Right renal pelvis (tissue), 4 donors: ENCODE measurements around the gene ATG4C. TPM values are rescaled to one million over a fixed set of nuclear protein-coding genes. Genes with fewer than 3 reads are reported as not detected.
"Not testable (repeated sequence)": the region's sequence is repeated elsewhere in the genome, so short reads cannot be mapped to it uniquely, and the experiment has no call there.

Source experiments
- DNase-seq, 4 donors: peaks; one replicate each; pipeline ENCODE4 v3.0.0-alpha.2; 2013; ENCODE audit warnings: low read depth in 4 of 4, low spot score in 3 of 4, missing footprints in 1 of 4
- polyA plus RNA-seq, 4 donors: library from polyadenylated mRNA; unstranded; fragments of 120-200 nt; gene quantifications; one replicate each; pipeline ENCODE4 v1.2.1, GENCODE V29; 2013; ENCODE audit not compliant: insufficient read length in 4 of 4

ATG4C gene
- polyA plus RNA-seq, 4 donors: 19.7 to 26.0 (median 23.7) TPM

- no peak for DNase-seq
Observed at GRCh38 chr1:62774006-62774405, 9.9 kb upstream of the ATG4C start.

- no peak for DNase-seq
Observed at GRCh38 chr1:62774971-62775595, 8.8 kb upstream of the ATG4C start.

- DNase-seq: no peak
Observed at GRCh38 chr1:62778208-62778607, 5.7 kb upstream of the ATG4C start.

GRCh38 chr1:62781841-62782543 is 1.9 kb upstream of the ATG4C start:
- DNase-seq: no peak

GRCh38 chr1:62782544-62783212 is 1.3 kb upstream of the ATG4C start:
- DNase-seq: not testable (repeated sequence)

GRCh38 chr1:62784509-62785365 is 805 bp downstream of the ATG4C start:
- DNase-seq: no peak

- no peak for DNase-seq
Observed at GRCh38 chr1:62790716-62791115, 6.8 kb downstream of the ATG4C start.

GRCh38 chr1:62794053-62794452 is 10.1 kb downstream of the ATG4C start:
- no peak for DNase-seq

GRCh38 chr1:62796221-62796620 is 12.3 kb downstream of the ATG4C start:
- no peak for DNase-seq

GRCh38 chr1:62799688-62800087 is 15.8 kb downstream of the ATG4C start:
- DNase-seq: no peak

- DNase-seq: no peak
Observed at GRCh38 chr1:62800281-62800680, 16.3 kb downstream of the ATG4C start.

- no peak for DNase-seq
Observed at GRCh38 chr1:62800825-62801306, 16.9 kb downstream of the ATG4C start.

GRCh38 chr1:62809788-62810187 is 25.9 kb downstream of the ATG4C start:
- DNase-seq: no peak

GRCh38 chr1:62810420-62811274 is 26.7 kb downstream of the ATG4C start:
- no peak for DNase-seq

- no peak for DNase-seq
Observed at GRCh38 chr1:62823556-62823955, 39.6 kb downstream of the ATG4C start.

- DNase-seq: no peak
Observed at GRCh38 chr1:62826901-62827300, 43.0 kb downstream of the ATG4C start.

GRCh38 chr1:62827786-62828185 is 43.9 kb downstream of the ATG4C start:
- DNase-seq: not testable (repeated sequence)

- no peak for DNase-seq
Observed at GRCh38 chr1:62832276-62832675, 48.3 kb downstream of the ATG4C start.

- DNase-seq: no peak
Observed at GRCh38 chr1:62833529-62833928, 49.6 kb downstream of the ATG4C start.
